Measurements from ENCODE around the gene C15orf39.
A peak's percentile ranks its signal among the peaks of the same experiment; 100 is the strongest.

C15orf39 gene

DNA sequence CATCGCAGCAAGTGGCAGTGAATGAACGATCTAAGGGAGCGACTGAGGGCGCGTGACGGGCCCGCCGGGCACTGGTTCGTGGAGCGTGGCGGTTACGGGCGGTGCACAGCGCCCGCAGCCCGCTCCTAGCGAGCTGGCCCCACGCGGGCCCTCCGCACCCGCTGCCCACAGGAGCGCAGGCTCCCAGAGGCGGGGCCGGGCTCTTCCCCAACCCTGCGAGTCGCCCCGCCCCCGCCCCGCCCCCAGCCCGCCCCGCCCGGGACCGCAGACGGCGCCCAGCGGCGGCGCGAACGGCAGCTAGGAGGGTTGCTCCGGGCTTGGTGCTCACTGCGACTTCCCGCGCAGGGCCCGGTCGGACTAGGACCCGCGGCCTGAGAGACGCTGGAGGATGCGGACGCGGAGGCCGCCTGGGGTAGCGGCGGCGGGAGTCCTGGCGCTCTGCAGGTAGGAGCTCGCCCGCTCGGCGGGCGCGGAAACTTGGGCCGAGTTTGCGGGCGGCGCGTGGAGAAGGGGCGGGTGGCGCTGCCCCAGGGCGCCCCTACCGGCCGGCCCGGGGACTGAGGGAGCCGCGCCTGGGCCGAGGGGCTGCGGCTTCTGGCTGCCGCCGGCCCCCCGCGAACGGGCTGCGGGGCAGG, at the start of gene C15orf39:
Gene C15orf39, plus strand, starts transcription at position 267 of the 635 bp plus-strand sequence. CDS start 4,167 bp downstream, outside the sequence.
- H3K4me3 ChIP-seq (ENCODE audit: low read depth, low read length), result peak within 1 kb of the TSS; percentile 99
- peak within 1 kb of the TSS; percentile 99 for H2AFZ ChIP-seq (ENCODE audit: low read length, unreplicated experiment)
- peaks cover 49% of the 10 kb centered on the region for H3K79me2 ChIP-seq (ENCODE audit: control insufficient read depth, insufficient read depth, low read length, unreplicated experiment)
- H3K4me1 ChIP-seq (ENCODE audit: control insufficient read depth, insufficient read depth, low read length, unreplicated experiment), result peaks cover 18% of the 10 kb centered on the region
- H3K36me3 ChIP-seq (ENCODE audit: insufficient read depth, low read length), result no peaks in the 10 kb centered on the region
- no peaks in the 10 kb centered on the region for H3K27me3 ChIP-seq (ENCODE audit: insufficient read depth, low read length)
- H3K27ac ChIP-seq (ENCODE audit: low read depth, low read length), result peak within 1 kb of the TSS; percentile 96

DNA sequence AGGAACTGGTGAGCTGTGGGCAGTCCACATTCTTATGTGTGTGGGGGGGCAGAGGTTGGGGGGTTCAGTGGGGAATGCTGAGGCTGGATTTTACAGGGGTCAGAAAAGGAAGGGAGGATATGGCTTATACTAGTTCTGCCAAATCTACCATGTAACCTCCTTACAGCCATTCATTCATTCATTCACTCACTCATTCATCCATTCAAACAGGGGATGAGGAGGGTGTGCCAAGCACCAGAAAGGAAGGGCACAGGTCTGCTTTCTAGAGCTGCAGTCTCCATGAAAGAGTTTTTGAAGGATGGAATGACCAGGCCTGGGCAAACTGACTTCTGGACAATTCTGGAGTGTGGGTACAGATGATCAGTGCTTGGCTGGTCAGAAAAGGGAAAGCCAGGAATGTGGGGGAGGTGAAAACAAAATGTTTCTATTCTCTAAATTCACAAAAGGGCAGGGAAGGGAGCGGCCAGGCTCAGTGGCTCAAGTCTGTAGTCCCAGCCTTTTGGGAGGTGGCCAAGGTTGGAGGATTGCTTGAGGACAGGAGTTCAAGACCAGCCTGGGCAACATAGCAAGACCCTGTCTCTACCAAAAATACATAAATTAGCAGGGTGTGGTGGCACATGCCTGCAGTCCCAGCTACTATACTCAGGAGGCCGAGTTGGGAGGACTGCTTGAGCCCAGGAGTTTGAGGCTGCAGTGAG, 49.2 kb upstream of the C15orf39 start:
- H3K27me3 ChIP-seq (ENCODE audit: insufficient read depth, low read length), result no peaks in the 10 kb centered on the region
- H3K79me2 ChIP-seq (ENCODE audit: control insufficient read depth, insufficient read depth, low read length, unreplicated experiment), result no peaks in the 10 kb centered on the region
- H2AFZ ChIP-seq (ENCODE audit: low read length, unreplicated experiment), result no peak overlapping the region
- no peak overlapping the region for H3K4me3 ChIP-seq (ENCODE audit: low read depth, low read length)
- H3K36me3 ChIP-seq (ENCODE audit: insufficient read depth, low read length), result no peaks in the 10 kb centered on the region
- no peak overlapping the region for H3K27ac ChIP-seq (ENCODE audit: low read depth, low read length)
- peaks cover 7% of the 10 kb centered on the region for H3K4me1 ChIP-seq (ENCODE audit: control insufficient read depth, insufficient read depth, low read length, unreplicated experiment)

DNA sequence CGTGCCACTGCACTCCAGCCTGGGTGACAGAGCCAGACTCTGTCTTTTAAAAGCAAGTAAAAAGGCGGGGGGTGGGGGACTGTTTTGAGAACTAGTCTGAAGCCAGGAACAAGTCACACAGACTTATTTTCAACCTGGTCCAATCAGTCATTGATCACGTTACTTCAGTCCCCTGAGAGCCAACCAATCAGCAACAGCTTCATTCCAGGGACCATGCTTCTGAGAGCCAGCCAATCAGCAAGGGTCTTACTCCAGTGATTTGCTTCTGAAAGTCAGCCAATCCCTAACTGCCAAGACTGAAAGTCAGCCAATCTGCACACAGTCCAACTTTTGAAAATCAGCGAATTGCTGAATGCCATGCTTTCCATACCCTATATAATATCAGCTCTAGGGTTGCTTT, 48.6 kb upstream of the C15orf39 start:
- H3K79me2 ChIP-seq (ENCODE audit: control insufficient read depth, insufficient read depth, low read length, unreplicated experiment), result no peaks in the 10 kb centered on the region
- no peaks in the 10 kb centered on the region for H3K36me3 ChIP-seq (ENCODE audit: insufficient read depth, low read length)
- H3K27ac ChIP-seq (ENCODE audit: low read depth, low read length), result no peak overlapping the region
- H3K27me3 ChIP-seq (ENCODE audit: insufficient read depth, low read length), result no peaks in the 10 kb centered on the region
- H3K4me1 ChIP-seq (ENCODE audit: control insufficient read depth, insufficient read depth, low read length, unreplicated experiment), result peaks cover 7% of the 10 kb centered on the region
- H3K4me3 ChIP-seq (ENCODE audit: low read depth, low read length), result no peak overlapping the region
- H2AFZ ChIP-seq (ENCODE audit: low read length, unreplicated experiment), result no peak overlapping the region

DNA sequence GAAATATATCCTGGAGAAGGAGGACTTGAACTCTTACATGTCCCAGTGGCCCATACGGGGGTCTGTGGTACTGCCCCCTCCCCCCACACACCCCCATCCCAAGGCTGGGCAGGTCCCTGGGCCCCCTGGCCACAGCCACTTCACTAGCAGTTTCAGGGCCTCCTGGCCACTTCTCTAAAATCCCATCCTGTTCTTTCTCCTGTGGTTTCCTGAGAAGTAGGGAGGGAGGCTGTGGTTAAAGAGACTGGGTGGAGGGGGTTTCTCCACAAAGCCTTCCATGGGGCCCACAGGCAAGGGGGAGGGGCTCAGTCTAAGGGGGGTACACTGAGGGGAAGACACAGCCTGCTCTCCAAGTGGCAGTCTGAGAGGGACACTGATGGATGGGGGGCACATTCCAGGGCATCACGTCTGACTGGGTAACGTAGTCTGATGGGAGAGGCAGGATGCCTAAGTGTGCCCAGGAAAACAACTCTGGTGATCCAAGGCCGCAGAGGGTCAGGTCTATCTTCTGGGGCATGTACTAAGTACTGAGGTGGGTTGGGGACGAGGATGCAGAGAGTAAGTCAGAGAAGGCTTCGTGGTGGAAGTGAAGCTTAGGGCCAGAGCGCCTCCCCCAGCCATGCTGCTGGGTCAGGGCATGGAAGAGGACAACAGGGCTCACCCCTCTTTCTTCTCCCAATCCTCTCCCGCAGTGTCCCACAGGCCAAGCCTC, 48.0 kb upstream of the C15orf39 start:
- Histone ChIP-seq H3K27ac (ENCODE audit: low read depth, low read length) (no peak overlapping the region), H3K4me3 (ENCODE audit: low read depth, low read length) (no peak overlapping the region), H3K79me2 (ENCODE audit: control insufficient read depth, insufficient read depth, low read length, unreplicated experiment) (no peaks in the 10 kb centered on the region), H3K27me3 (ENCODE audit: insufficient read depth, low read length) (no peaks in the 10 kb centered on the region), H2AFZ (ENCODE audit: low read length, unreplicated experiment) (no peak overlapping the region), H3K36me3 (ENCODE audit: insufficient read depth, low read length) (no peaks in the 10 kb centered on the region), H3K4me1 (ENCODE audit: control insufficient read depth, insufficient read depth, low read length, unreplicated experiment) (peaks cover 7% of the 10 kb centered on the region)

DNA sequence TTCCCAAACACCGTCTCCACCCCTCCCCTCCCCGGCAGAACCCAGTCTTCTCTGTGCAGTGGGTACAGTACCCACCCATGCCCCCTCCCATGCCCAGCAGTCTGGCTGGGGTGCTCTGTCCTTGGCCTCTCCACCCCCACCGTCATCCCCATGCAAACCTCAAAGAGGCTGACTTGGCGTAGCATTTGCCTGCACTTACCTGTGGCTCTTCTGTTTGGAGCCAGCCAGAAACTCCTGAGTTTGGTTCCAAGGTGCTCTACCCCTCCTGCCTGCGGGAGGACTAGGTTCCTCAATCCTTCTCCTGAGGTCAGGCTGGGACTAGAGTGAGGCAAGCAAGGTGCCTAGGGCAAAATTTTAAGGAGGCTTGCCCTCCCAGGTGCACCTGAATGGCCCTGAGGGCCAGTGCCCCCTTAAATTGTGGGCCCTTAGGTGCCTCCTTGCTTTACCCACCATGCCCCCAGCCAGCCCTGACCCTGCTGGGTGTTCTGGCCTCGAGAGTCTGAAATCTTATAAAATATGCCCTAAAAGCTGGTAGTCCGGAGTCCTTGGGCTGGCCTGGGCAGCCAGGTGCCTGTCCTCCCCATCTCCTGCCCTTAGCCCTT, 47.1 kb upstream of the C15orf39 start:
- Histone ChIP-seq H3K4me1 (ENCODE audit: control insufficient read depth, insufficient read depth, low read length, unreplicated experiment) (peaks cover 7% of the 10 kb centered on the region), H3K27ac (ENCODE audit: low read depth, low read length) (no peak overlapping the region), H3K27me3 (ENCODE audit: insufficient read depth, low read length) (no peaks in the 10 kb centered on the region), H3K79me2 (ENCODE audit: control insufficient read depth, insufficient read depth, low read length, unreplicated experiment) (no peaks in the 10 kb centered on the region), H2AFZ (ENCODE audit: low read length, unreplicated experiment) (no peak overlapping the region), H3K36me3 (ENCODE audit: insufficient read depth, low read length) (no peaks in the 10 kb centered on the region), H3K4me3 (ENCODE audit: low read depth, low read length) (no peak overlapping the region)

DNA sequence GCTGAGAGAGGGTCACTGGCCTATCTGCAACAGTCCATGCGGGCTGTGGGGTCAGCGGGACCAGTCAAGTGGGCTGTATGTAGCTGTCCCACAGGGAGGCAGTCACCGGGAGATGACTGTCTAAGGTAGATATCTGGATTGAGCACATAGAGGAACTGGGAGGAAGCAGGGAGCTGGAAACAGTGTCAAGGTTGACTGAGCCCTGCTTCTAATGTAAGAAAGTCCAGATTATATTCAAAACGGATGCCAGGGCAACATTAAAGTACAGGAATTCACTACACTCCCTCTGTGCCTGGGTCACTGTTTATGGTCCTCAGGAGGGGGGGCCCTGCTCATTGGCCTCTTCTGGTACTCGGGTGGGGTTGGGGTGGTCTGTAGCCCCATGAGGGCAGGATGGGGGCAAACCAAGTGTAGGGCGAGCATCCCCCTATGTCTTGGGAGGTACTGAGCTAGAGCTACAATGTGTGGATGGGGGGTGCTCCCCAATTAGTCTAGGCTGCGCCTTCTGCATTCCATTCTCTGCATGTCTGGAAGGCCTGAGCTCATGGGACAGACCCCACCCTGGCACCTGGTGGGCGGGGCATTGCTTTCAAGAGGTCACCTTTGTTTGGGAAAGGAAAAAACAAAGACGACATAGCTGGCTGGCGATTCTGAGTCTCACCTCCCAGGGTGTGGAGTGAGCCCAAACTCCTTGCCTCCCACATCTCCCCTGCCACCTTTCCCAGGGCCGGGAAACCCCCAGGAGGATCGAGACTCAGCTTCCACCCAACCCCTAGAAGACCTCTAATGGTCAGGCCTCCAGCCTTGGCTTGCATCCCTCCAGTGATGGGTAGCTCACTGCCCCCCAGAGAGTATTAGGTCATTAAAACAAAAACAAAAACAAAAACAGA, 45.1 kb upstream of the C15orf39 start:
- Histone ChIP-seq H3K4me1 (ENCODE audit: control insufficient read depth, insufficient read depth, low read length, unreplicated experiment) (no peaks in the 10 kb centered on the region), H3K79me2 (ENCODE audit: control insufficient read depth, insufficient read depth, low read length, unreplicated experiment) (no peaks in the 10 kb centered on the region), H3K4me3 (ENCODE audit: low read depth, low read length) (no peak overlapping the region), H3K27ac (ENCODE audit: low read depth, low read length) (no peak overlapping the region), H3K36me3 (ENCODE audit: insufficient read depth, low read length) (no peaks in the 10 kb centered on the region), H2AFZ (ENCODE audit: low read length, unreplicated experiment) (no peak overlapping the region), H3K27me3 (ENCODE audit: insufficient read depth, low read length) (no peaks in the 10 kb centered on the region)

DNA sequence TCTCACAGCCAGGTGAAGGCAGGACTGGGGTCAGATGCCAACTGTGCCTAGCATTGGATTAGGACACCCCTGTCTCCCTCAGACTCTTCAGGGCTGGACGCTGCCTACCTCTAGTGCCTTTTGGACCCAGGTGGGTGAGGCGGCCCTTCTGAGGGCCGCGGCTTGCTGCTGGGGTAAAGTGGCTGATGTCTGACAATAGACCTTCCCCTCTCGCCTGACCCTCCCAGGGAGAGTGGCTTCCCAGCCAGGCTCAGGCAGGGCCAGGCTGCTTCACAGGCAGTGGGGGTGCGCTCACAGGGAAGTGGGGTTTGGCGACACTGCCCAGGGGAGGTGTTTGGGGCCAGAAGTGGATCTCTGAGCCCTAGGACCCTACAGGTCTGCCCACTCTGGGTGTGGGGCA, 43.3 kb upstream of the C15orf39 start:
- H2AFZ ChIP-seq (ENCODE audit: low read length, unreplicated experiment), result no peak overlapping the region
- H3K4me1 ChIP-seq (ENCODE audit: control insufficient read depth, insufficient read depth, low read length, unreplicated experiment), result no peaks in the 10 kb centered on the region
- no peaks in the 10 kb centered on the region for H3K79me2 ChIP-seq (ENCODE audit: control insufficient read depth, insufficient read depth, low read length, unreplicated experiment)
- no peak overlapping the region for H3K27ac ChIP-seq (ENCODE audit: low read depth, low read length)
- no peaks in the 10 kb centered on the region for H3K27me3 ChIP-seq (ENCODE audit: insufficient read depth, low read length)
- H3K36me3 ChIP-seq (ENCODE audit: insufficient read depth, low read length), result no peaks in the 10 kb centered on the region
- no peak overlapping the region for H3K4me3 ChIP-seq (ENCODE audit: low read depth, low read length)

DNA sequence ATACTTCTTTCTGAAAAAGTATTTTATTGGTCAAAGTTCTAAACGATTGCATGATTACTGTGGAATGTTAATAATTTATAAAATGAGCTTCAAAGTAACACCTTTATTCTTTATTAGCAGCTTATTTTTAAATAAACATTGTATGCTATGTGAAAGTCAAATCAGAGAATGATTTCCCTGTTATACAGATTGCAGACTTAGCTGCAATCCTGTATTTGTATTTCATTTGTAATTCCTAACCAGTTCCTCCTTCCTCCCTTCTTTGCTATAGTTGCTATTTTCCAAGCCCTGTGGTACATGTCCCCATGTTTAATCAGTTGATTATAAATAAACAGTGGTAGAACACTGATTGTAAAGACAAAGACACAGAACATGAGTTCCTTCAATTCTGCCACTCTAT, 42.4 kb upstream of the C15orf39 start:
- no peaks in the 10 kb centered on the region for H3K4me1 ChIP-seq (ENCODE audit: control insufficient read depth, insufficient read depth, low read length, unreplicated experiment)
- no peak overlapping the region for H2AFZ ChIP-seq (ENCODE audit: low read length, unreplicated experiment)
- H3K27ac ChIP-seq (ENCODE audit: low read depth, low read length), result no peak overlapping the region
- no peaks in the 10 kb centered on the region for H3K27me3 ChIP-seq (ENCODE audit: insufficient read depth, low read length)
- H3K36me3 ChIP-seq (ENCODE audit: insufficient read depth, low read length), result no peaks in the 10 kb centered on the region
- H3K4me3 ChIP-seq (ENCODE audit: low read depth, low read length), result no peak overlapping the region
- H3K79me2 ChIP-seq (ENCODE audit: control insufficient read depth, insufficient read depth, low read length, unreplicated experiment), result no peaks in the 10 kb centered on the region

DNA sequence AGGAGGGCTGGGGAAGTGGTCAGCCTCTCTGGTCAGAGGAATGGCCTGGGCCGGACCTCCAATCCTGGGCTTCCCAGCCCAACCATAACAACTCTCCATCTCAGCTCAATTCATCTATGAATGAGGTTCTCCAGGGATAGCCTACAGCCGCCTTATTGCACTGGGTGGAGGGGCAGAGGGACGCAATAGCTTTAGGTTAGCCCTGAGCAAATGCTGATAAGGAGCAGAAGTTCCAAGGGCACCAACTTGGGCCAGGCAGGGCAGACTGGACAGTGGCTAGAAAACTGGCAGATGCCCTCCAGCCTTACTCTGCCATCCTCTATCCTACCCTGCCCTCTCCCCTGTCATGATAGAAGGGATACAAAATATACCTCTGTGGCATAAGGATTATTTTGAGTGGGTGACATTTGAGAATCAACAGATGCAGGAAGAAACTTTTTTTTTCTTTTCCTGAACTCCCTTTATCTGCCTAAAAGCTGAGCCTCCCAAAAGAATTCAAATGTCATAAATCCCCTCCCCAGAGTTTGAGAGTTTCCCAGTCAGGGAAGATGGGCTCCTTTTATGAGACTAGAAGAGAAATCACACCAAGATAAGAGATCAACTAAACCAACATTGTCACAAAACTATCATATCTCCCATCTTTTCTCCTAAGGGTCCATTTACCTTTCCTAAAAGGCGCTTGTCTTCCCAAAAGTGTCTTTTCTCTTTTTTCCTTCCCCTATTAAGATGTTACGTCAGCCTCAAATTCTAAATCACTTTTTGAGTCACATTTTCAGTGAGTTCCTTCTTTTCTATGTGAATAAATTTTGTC, 40.4 kb upstream of the C15orf39 start:
- H3K4me3 ChIP-seq (ENCODE audit: low read depth, low read length), result no peak overlapping the region
- H2AFZ ChIP-seq (ENCODE audit: low read length, unreplicated experiment), result no peak overlapping the region
- no peaks in the 10 kb centered on the region for H3K27me3 ChIP-seq (ENCODE audit: insufficient read depth, low read length)
- H3K79me2 ChIP-seq (ENCODE audit: control insufficient read depth, insufficient read depth, low read length, unreplicated experiment), result no peaks in the 10 kb centered on the region
- no peak overlapping the region for H3K27ac ChIP-seq (ENCODE audit: low read depth, low read length)
- no peaks in the 10 kb centered on the region for H3K4me1 ChIP-seq (ENCODE audit: control insufficient read depth, insufficient read depth, low read length, unreplicated experiment)
- no peaks in the 10 kb centered on the region for H3K36me3 ChIP-seq (ENCODE audit: insufficient read depth, low read length)

Measured in ACC112 (cell line).